ENCODE results near the gene KIR3DL3.
A peak's percentile ranks its signal among the peaks of the same experiment; 100 is the strongest.
"Not testable (repeated sequence)": the region's sequence is repeated elsewhere in the genome, so short reads cannot be mapped to it uniquely, and the experiment has no call there.

KIR3DL3 gene

DNA sequence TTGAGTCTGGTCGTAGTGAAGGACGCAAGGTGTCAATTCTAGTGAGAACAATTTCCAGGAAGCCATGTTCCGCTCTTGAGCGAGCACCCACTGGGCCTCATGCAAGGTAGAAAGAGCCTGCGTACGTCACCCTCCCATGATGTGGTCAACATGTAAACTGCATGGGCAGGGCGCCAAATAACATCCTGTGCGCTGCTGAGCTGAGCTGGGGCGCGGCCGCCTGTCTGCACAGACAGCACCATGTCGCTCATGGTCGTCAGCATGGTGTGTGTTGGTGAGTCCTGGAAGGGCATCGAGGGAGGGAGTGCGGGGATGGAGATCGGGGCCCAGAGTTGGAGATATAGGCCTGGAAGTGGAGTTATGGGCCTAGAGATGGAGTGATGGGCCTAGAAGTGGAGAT lies 14.1 kb downstream of the KIR3DL3 start, which contains the start of gene KIR2DL3:
TSS of gene KIR2DL3 (plus strand) at position 208 of the 400 bp plus-strand sequence. CDS start at position 241, 33 bp downstream.
- not testable (repeated sequence) for DNase-seq

DNA sequence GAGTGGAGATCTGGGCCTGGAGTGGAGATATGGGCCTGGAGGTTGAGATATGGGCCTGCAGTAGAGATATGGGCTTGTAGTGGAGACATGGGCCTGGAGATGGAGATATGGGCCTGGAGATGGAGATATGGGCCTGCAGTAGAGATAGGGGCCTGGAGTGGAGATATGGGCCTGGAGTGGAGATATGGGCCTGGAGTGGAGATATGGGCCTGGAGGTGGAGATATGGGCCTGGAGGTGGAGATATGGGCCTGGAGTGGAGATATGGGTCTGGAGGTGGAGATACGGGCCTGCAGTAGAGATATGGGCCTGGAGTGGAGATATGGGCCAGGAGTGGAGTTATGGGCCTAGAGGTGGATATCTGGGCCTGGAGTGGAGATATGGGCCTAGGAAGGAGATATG lies 14.5 kb downstream of the KIR3DL3 start:
- DNase-seq = no peak

GRCh38 chr19:54739587-54740497 lies 15.6 kb downstream of the KIR3DL3 start:
- peak; percentile 7 for DNase-seq

DNA sequence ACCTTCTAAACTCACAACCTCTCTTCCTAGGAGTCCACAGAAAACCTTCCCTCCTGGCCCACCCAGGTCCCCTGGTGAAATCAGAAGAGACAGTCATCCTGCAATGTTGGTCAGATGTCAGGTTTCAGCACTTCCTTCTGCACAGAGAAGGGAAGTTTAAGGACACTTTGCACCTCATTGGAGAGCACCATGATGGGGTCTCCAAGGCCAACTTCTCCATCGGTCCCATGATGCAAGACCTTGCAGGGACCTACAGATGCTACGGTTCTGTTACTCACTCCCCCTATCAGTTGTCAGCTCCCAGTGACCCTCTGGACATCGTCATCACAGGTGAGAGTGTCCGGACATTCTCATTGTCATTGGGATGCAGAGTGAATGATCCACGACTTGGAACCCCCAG lies 17.7 kb downstream of the KIR3DL3 start:
- not testable (repeated sequence) for DNase-seq

DNA sequence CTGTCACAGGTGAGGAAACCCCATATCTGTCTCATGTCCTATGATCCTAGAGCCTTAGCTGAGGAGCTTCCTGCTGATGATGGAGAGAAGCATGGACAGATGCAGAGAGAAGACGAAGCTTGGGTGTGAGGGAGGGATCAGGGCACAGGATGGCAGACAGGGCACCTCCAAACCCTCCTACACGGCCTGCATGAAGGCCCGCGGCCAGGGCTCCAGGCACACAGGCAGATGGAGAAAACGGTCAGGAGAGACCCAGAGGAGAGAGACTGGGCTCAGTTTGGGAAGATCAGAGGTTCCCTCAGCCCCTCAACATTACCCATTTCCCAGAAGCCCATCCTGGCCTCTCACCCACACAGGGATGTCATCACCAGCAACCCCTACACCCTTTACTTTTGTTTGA lies 19.8 kb downstream of the KIR3DL3 start:
- DNase-seq = not testable (repeated sequence)

GRCh38 chr19:54747614-54748322 lies 23.5 kb downstream of the KIR3DL3 start:
- DNase-seq = peak; percentile 62

DNA sequence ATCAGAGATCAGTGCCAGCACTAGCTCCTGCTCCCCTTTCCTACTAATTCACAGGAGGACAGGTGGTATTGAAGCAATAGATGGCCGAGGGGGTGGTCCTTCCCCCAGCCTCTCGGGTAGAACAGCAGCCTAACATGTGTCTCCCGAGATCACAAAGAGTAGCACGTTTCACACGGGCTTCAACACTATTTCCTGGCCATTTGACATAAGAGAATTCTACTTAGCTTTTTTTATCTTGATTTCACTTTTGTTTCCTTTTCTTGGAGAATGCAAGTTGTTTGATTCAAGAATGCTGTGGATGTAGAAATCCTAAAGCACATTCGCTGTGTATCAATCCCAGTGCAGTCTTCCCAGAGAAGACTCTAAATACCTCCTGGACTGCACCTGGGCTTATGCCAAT lies 26.0 kb downstream of the KIR3DL3 start:
- not testable (repeated sequence) for DNase-seq

- DNase-seq = not testable (repeated sequence)
Measured at GRCh38 chr19:54756204-54757110, 32.2 kb downstream of the KIR3DL3 start.

DNA sequence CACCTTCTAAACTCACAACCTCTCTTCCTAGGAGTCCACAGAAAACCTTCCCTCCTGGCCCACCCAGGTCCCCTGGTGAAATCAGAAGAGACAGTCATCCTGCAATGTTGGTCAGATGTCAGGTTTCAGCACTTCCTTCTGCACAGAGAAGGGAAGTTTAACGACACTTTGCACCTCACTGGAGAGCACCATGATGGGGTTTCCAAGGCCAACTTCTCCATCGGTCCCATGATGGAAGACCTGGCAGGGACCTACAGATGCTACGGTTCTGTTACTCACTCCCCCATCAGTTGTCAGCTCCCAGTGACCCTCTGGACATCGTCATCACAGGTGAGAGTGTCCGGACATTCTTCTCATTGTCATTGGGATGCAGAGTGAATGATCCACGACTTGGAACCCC lies 34.3 kb downstream of the KIR3DL3 start:
- DNase-seq = not testable (repeated sequence)

- peak; percentile 13 for DNase-seq
Measured at GRCh38 chr19:54764219-54764618, 40.0 kb downstream of the KIR3DL3 start.

DNA sequence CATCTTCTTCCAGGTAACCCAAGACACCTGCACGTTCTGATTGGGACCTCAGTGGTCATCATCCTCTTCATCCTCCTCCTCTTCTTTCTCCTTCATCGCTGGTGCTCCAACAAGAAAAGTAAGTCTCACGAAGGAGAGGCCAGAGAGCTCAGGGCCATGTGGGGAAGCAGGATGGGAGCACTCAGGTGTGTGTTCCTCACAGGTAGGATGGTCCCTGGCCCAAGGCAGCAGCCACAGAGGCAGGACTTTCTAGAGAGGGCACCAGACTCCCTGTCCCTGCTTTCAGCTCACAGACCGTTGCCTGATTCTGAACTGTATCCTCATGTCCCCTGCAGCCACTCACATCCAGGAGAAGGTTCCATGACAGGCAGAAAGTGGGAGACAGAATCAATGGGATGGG lies 42.2 kb downstream of the KIR3DL3 start:
- not testable (repeated sequence) for DNase-seq

DNA sequence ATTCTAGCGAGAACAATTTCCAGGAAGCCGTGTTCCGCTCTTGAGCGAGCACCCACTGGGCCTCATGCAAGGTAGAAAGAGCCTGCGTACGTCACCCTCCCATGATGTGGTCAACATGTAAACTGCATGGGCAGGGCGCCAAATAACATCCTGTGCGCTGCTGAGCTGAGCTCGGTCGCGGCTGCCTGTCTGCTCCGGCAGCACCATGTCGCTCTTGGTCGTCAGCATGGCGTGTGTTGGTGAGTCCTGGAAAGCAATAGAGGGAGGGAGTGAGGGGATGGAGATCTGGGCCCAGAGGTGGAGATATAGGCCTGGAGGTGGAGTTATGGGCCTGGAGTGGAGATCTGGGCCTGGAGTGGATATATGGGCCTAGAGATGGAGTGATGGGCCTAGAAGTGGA lies 45.4 kb downstream of the KIR3DL3 start, which contains the start of gene KIR2DL1:
TSS of gene KIR2DL1 (plus strand) at position 148 of the 400 bp plus-strand sequence. CDS start at position 206, 58 bp downstream.
- DNase-seq = not testable (repeated sequence)

DNA sequence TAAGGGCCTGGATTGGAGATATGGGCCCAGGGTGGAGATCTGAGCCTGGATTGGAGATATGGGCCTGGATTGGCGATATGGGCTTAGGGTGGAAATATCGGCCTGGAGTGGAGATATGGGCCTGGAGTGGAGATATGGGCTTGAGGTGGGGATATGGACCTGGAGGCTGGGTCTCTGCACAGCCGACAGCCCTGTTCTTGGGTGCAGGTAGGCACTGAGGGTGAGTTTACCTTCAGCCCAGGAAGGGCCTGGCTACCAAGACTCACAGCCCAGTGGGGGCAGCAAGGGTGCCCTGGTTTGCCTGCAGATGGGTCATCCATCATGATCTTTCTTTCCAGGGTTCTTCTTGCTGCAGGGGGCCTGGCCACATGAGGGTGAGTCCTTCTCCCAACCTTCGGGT lies 46.3 kb downstream of the KIR3DL3 start:
- DNase-seq = not testable (repeated sequence)

- not testable (repeated sequence) for DNase-seq
Measured at GRCh38 chr19:54771018-54771960, 47.0 kb downstream of the KIR3DL3 start.

GRCh38 chr19:54772666-54773065 lies 48.4 kb downstream of the KIR3DL3 start:
- not testable (repeated sequence) for DNase-seq

DNA sequence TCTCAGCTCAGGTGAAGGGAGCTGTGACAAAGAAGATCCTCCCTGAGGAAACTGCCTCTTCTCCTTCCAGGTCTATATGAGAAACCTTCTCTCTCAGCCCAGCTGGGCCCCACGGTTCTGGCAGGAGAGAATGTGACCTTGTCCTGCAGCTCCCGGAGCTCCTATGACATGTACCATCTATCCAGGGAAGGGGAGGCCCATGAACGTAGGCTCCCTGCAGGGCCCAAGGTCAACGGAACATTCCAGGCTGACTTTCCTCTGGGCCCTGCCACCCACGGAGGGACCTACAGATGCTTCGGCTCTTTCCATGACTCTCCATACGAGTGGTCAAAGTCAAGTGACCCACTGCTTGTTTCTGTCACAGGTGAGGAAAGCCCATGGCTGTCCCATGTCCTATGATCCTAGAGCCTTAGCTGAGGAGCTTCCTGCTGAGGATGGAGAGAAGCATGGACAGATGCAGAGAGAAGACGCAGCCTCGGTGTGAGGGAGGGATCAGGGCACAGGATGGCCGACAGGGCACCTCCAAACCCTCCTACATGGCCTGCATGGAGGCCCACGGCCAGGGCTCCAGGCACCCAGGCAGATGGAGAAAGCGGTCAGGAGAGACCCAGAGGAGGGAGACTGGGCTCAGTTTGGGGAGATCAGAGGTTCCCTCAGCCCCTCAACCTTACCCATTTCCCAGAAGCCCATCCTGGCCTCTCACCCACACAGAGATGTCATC lies 51.0 kb downstream of the KIR3DL3 start:
- not testable (repeated sequence) for DNase-seq

- DNase-seq = not testable (repeated sequence)
Measured at GRCh38 chr19:54775830-54776229, 51.6 kb downstream of the KIR3DL3 start.

DNA sequence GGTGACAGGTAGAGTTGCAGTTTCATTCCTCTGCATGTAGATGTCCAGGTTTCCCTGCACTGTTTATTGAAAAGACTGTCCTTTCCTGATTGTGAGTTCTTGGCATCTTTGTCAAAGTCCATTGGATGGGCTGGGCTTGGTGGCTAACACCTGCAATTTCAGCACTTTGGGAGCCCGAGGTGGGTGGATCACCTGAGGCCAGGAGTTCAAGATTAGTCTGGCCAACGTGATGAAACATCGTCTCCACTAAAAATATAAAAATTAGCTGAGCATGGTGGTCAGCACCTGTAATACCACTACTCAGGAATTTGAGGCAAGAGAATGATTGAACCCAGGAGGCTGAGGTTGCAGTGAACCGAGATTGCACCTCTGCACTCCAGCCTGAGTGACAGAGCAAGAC lies 53.6 kb downstream of the KIR3DL3 start:
- DNase-seq = not testable (repeated sequence)

DNA sequence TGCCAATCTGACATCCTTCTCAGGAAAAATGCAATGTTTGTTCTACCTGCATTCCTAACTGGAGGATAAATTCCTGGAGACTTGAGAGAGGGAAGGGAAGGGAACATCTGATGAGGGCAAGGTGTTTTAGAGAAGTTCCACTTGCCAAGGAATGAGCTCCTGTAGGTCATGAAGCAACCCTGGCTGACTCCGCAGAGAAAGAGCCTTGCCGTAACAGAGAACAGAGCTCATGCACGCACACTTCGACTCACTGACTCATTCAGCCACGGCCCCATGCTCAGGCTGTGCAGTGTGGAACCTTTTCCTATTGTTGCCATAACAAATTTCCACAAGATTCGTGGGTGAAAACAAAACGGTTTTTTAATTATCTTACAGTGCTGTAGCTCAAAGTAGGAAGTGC lies 54.7 kb downstream of the KIR3DL3 start:
- DNase-seq = not testable (repeated sequence)

GRCh38 chr19:54782916-54783315 lies 58.7 kb downstream of the KIR3DL3 start:
- not testable (repeated sequence) for DNase-seq

Measured in hematopoietic multipotent progenitor cell treated with erythropoietin and hydrocortisone succinate and interleukin-3 and kit ligand, for 4 days (in vitro differentiated cells).